Measurements from ENCODE around the gene CDK14.

DNA sequence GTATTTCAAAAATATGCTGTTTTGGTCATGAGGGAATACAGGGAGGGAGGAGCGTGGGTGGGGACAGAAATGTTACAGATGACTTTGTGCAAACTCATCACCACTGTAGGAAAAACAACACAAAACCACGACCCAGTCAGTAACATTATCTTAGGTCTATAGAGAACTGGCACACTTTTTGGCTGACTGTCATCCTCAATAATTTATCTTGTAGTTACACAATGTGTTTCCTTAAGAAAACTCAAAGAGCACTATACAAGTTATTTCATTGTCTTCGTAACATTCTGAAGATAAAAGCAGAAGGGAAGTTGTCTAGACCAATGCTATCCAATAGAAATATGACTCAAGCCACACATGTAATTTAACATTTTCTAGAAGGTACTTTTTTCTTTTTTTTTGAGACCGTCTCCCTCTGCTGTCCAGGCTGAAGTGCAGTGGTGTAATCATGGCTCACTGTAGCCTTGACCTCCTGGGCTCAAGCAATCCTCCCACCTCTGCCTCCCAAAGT lies 16.9 kb upstream of the CDK14 start:
- no peak for TF ChIP-seq EZH2 (optimal IDR thresholded peaks at IDR 0.05; ENCODE audit: low read depth, low read length)
- TF ChIP-seq, protein P1, sequence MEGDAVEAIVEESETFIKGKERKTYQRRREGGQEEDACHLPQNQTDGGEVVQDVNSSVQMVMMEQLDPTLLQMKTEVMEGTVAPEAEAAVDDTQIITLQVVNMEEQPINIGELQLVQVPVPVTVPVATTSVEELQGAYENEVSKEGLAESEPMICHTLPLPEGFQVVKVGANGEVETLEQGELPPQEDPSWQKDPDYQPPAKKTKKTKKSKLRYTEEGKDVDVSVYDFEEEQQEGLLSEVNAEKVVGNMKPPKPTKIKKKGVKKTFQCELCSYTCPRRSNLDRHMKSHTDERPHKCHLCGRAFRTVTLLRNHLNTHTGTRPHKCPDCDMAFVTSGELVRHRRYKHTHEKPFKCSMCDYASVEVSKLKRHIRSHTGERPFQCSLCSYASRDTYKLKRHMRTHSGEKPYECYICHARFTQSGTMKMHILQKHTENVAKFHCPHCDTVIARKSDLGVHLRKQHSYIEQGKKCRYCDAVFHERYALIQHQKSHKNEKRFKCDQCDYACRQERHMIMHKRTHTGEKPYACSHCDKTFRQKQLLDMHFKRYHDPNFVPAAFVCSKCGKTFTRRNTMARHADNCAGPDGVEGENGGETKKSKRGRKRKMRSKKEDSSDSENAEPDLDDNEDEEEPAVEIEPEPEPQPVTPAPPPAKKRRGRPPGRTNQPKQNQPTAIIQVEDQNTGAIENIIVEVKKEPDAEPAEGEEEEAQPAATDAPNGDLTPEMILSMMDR (IDR thresholded peaks at IDR 0.05; ENCODE audit: low read length), result no peak
